GM21723 (cell line): Measurements from ENCODE around the gene UBQLN3.

Experiments used
- ATAC-seq: cut with Tn5 transposase; IDR thresholded peaks from one replicate; pipeline ENCODE4 v1.9.1; 2021; ENCODE audit warnings: mild to moderate bottlenecking, moderate library complexity; ENCODE audit not compliant: unreplicated experiment

The UBQLN3 gene

DNA sequence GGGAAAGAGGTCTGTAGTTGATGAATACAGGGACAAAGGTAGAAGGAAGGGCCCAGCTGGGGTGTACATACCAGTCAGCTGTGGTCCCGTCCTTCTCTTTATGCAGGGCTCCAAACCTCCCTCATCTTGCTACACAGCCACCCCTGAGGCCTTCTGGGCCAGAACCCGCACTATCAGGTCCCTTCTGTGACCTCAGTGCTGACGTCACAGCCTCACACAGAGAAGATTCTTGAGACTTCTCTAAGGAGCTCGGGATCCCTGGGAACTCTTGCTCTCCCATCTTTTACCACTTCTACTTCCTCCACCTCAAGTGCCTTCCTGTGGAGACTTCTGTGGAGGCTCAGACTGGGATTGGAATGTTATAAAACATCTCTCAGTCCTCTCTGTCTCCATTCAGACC lies at the start of gene UBQLN3:
UBQLN3 (minus strand) TSS at position 155 of the 400 bp plus-strand sequence. CDS start 399 bp downstream, outside the sequence.
- no peak for ATAC-seq

DNA sequence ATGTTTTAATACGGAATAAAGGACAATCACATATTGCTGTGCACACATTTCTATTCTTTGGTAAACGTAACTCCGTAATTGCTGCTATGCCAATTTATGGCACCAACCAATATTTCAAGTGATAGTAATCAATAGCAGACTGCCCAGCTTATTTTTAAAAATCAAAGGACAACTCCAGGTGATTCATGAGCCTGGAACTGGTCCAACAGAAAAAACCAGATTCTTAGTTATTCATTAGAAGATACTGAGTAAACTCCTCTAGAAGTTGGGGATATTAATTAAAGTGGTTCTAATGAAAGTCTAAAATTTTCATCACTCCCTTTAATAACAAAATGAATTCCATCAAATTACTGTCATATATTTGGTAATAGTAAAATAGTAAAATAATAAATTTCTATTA lies 48.0 kb upstream of the UBQLN3 start:
- no peak for ATAC-seq

DNA sequence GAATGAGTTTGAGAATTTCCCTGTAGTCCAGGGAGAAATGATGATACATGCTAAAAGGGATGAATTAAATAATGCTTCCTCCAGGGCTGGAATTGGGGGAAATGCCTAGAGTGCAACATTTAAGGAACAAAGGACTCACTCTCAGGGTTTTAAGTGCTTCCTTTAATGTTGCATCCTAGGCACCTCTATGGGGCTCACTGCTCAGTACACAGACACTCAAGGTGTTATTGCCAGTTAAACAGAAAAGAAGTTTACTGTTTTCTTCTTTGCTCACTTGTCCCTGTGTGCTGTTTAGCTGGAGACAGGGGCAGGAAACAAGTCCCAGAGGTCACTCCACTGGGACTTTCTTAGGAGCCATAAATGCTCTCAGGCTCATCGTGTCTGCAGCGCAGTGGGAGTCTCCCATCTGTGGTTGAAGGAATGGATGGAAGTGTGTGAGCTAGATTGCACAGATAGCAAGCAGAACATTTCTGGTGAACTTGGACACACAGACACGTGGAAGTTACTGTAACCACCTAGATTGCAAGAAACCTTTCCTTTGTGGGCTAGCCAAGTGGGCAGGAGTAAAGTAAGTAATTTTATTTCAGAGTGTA lies 46.9 kb upstream of the UBQLN3 start:
- ATAC-seq = no peak

DNA sequence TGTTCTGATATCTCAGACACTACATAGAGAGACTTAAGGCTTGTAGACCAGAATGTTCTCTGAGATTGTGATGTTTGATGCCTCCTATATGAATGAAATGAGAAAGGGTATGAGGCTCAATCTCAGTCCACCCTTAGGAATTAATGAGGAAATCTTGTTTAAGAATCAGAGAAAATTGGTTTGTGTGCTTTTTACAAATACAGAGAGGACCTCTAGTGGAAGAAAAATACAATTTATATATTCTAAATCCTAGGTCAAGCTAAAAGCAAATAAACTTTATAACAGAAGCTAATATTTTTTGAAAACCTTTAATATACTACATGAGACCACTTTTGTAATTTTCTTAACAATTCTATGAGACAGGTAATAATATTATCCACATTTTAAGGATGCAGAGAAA lies 43.6 kb upstream of the UBQLN3 start:
- ATAC-seq = no peak

DNA sequence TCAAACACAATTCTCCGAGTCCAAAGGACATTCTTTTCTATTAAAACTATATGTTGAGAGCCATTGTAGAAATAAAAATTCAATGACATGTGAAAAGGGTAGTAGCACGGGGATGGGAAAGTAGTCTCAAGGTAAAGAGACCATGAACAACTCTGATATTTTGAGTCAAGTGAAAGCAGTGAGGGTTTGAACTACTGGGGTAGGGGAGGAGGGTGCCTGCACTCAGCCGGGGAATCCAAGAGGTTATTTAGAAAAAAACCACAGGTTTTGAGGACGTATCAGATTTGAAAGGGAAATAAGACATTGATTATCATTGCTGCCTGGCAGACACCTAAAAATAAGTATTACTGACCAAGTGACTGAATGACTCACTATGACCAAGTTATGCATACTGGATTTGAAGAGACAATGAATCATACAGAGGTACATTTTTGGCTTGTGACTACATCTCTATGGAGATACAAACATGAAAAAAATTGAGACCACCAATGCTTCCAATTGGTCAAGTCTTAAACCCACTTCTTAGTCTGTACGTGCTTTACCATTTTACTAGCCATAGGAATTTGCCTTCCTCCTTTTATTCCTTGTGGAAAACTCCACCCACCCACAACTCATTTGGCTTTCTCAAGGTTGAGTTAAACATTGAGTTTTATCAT lies 40.8 kb upstream of the UBQLN3 start:
- ATAC-seq = no peak

DNA sequence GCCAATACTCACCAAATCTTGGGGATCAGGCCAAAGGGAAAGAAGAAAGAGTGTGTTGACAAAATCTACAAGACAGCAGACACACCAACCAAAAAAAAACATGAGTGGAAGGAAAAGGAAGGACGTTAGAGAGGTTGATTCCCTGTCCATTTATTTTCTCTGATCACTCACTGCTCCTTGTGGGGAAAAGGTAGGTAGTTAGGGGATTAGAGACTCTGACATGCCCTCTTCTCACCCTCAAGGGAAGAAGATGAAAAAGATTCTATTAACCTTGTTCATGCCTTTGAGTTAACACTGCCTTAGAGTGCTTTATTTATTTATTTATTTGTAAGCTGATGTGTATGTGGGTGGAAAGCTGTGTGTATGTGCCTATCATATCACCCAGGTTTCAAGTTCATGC lies 38.7 kb upstream of the UBQLN3 start, which contains the start of gene OR52H1:
OR52H1 (minus strand) TSS at position 101 of the 400 bp plus-strand sequence. CDS start 3,035 bp downstream, outside the sequence.
- no peak for ATAC-seq

DNA sequence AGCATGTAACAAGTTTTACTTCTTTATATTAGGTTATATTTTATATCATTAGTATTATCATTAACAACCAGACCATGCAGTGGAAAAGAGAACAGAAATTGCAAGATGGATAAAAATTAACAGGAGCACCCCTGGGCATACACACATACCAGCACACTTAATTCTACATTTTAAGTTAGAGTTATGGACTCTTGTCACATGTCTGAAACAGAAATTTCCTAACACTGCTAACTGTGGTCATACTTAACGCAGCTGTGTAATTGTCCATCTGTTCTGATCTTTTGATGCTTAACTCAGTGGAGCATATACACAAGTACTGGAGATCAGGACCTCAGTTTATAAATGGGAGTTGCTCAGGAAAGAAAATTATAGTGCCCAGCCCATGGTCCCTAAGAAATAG lies 38.2 kb upstream of the UBQLN3 start:
- no peak for ATAC-seq

DNA sequence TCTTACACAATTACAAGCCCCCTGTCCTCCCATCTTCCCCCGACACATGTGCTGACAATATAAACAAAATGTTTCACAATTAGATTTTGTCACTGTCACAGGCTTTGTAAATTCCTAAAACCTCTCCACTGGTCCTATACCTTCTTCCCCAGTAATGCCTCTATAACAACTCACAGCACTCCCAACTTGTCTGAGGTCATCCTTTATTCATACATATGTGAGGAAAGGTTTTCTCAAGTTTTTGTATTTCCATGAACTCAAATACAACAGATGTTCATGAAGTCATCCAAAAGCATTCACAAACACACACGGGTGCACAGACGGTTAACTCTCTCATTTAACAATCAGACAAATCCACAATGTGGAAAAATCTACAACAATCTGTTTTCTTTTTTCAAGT lies 36.7 kb upstream of the UBQLN3 start:
- no peak for ATAC-seq

DNA sequence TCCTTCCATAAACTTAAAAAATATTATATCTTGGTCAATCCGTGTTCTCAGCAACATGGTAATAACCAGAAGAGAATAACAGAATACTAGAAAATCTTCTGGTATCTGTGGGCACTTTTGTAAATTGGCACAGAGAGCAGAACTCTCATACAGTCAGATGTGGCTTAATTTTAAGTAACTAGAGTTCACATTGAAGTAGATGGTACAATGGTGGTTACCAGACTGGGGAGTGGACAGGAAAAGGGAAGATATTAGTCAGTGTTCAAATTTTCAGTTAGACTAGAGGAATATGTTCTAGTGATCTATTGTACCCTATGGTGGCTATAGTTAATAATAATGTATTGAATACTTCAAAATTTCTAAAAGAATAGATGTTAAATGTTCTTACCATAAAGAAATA lies 31.7 kb upstream of the UBQLN3 start:
- ATAC-seq = no peak

DNA sequence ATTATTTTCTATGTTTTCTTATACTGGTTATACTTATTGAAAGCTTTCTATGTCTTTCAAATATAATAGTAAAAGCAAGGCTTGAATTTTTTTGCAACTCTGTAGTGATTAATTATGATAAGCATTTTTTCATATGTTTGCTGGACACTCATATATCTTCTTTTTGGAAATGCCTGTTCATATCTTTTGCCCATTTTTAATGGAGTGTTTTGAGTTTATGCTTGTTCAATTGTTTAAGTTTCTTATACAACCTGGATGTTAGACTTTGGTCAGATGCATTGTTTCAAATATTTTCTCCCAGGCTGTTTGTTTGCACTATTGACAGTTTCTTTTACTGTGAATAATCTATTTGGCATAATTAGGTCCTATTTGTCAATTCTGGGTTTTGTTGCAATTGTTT lies 26.7 kb upstream of the UBQLN3 start:
- no peak for ATAC-seq

DNA sequence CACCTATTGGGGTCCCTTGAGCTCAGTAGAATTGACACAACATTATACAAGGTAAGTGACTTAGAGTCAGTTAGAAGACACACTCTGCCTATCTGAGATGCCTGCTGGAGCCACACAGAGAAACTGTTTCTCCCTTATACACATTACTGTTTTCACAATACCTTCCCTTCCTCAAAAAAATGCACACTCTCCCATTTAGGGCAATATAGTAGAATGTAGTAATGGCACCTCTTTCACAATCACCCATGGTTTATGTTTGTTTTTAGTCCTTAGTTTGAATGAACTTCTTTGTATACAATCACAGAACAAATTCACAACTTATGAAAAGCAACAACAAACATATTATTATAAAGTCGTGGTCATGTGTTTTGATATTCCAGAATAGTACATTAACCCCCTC lies 24.3 kb upstream of the UBQLN3 start:
- no peak for ATAC-seq

DNA sequence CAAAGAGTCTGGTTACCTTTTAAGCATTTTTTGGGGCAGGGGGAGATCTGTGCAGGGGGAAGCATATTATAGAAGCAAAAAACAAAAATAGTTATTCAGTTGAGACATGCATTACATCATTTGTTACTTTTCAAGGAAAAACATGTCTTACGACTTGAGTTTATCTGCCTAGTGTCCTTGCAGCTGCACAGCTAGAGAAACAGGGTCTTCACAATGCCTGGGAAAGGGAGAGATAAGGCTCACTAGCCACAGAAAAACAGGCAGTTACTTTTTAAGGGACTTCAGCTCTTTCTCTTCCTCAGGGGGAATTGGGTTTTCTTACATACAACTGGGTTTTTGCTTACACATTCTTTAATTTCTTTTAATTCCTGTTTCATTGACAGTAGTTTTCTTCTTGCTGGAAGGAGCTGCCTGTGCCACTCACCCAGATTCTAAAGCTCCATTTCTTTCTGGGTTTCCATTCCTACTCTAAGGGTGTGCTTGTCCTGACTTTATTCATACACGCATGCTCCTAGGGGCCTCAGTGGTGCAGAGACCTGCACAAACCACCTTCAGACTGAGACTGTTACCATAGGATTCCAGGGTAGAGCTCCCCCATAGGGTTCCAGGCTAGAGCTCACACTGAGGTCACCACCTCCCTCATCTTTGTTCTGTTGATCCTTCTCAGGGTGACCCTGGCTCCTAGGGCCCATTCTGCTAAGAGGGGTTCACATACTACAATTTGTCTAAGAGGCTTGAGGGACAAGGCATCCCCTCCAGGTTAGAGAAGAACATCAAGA lies 21.5 kb upstream of the UBQLN3 start:
- no peak for ATAC-seq

DNA sequence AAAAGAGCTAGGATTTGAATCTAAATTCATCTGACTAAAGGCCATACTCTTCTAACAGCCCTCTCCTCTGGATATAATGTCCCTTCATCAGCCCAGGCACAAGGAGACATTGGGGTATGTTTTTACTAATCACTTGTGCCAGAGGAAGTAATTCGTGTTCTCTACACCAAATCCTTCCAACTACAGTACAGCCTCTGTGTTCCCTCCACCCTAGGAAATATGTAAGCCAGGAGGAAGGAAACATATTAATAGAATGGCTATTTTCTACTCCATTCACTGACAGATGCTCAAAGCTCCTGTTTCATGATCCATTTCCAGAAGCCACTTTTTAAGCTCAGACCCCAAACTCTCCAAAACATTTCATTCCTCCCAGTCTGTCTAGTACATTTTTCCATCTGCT lies 18.7 kb upstream of the UBQLN3 start:
- no peak for ATAC-seq

DNA sequence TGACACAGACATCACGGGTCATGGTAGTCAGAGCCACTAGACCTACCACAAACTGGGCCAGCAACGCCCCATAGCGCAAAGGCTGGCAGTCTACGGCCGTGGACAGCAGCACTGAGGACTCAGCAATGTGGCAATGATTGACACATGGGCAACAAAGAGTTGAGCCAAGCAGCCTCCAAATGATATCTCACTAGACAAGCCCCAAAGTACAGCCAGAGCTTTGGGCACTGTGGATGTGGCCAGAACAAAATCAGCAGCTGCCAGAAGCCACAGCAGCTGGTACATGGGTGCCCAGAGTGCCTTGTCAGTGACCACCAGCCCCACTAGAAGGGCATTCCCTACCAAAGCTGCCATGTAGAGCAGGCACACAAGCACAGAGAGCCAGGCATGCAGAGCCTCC lies 18.0 kb upstream of the UBQLN3 start:
- no peak for ATAC-seq

DNA sequence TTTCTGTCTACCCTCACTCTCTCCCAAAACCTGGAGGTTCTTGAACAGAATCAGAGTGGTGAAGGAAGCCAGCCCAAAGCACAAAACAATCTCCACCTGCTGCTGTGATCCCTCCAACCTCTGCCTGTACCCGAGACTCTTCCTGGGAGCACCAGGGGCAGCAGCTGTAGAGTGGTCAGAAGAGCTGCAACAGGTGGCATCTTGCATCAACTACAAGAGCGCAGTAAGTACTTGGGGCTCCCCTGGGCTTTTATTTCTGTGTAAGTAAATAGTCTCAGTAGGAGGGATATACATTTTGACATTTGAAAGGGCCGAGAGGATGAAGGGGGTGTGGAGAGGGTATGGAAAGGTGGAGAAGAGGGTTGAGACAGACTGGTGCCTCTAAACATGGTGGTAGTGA lies 15.0 kb upstream of the UBQLN3 start:
- ATAC-seq = no peak

DNA sequence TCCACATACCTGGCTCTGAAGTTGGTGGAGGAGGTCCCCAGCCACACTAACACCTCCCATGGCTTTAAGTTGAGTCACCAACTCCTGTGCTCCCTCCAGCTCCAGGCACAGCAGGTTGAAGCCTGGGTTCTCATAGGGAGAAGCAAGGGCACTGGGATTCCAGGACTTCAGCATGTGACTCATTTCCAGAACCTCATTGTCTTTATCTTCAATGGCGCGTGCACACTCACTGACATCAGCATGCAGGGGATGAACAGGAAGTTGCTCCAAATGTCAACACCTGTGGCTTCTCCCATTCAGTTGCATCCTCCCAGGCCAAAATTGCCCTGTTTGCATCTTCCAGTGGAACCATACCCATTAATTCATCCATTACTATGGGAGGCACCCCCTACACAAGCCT lies 12.6 kb upstream of the UBQLN3 start:
- ATAC-seq = no peak

DNA sequence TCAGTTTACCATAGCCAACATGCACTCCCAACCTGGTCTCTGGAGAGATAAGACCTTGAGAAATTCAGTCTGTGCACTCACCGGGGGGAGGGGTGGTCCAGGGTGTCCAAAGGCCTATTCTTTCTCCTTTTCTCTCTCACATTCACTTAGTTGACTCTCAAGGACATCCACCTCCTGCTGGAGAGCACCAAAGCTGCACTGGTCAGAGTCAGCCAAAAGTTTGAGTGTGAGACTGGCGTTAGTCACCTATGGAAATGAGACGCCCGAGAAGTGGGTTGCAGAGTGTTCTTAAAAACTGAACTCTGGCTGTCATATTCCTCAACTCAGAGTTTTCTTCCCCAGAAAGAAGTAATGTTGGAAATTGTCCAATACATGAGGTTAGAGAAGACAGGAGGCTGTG lies 11.8 kb upstream of the UBQLN3 start:
- no peak for ATAC-seq

DNA sequence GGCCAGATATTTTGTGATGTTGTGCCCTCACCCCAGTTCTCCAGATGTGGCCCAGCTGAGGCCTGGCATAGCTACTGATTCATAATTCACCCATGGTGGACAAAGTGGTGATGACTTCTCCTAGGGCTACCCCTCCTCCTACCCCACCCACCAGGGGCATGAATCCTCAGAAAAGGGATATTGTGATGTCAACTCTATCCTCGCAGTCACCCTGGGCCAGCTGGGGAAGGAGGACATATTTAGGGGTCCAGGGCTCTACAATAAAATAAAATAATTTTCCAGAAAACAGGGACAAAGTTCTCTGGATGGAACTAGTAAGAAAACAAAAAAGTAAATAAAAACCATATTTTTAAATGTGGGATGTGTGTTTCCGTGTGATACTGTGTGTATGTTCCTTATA lies 6.8 kb upstream of the UBQLN3 start, which contains the start of gene UBQLNL:
UBQLNL (minus strand) TSS at position 101 of the 400 bp plus-strand sequence. CDS start 258 bp downstream, outside the sequence.
- ATAC-seq = no peak

DNA sequence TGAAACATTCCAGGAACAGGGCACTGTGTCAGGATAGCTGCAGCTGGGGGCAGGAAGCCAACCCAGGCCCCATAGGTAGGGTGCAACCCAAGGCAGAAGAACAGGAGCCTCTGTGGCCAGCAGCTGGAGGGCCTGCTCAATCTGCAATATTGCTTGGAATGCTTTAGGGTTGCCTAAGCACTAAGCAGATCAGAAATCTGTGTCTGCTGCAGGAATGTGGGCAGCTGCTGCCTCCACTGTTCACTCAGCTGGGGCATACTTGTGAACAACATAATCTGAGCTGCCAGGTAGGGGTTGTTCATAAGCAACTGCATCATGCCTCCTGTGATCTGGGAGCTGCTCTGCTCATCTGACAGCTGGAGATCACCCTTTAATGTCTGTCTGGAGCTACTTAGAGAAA lies 5.1 kb upstream of the UBQLN3 start:
- ATAC-seq = no peak

DNA sequence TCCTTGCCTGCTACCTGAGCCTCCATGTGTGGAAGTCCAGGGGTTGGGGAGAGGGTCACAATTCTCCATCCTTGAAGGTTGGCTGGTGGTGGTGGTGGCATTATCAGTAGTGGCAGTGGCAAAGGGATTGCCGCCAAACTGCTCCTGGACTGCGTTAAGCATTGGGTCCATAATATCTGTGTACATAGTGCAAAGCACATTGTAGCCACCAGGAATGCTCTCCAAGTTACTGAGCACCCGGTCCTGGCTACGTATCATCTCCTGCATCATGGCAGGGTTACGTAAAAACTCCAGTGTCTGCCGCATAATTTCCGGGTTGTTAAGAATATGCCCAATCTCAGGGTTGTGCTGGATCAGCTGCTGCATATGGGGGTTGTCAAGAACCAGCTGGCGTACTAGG lies 1.2 kb downstream of the UBQLN3 start:
- no peak for ATAC-seq

DNA sequence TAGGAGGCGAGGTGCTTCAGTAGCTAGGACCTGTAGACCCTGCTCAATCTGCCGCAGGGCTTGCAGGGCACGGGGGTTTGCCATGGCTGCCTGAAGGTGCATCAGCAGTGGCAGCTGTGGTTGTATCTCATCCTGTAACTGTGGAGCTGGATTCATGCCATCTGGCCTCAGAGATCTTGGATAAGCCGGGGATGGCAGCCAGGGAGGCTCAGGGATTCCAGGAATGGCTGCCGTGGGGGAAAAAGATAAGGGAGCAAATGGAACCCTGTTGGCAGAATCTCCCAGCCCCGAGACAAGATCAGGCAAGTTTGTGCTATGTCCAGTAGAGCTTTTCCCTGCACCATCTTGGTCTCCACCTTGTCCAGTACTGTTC lies 1.8 kb downstream of the UBQLN3 start:
- no peak for ATAC-seq
